ENCODE measurements around the gene SDC3. TPM values are rescaled to one million over a fixed set of nuclear protein-coding genes. Genes with fewer than 3 reads are reported as not detected.

The SDC3 gene
- total and polyA plus RNA-seq, 8 donors, result 29.8 to 65.2 (median 46.0) TPM

DNA sequence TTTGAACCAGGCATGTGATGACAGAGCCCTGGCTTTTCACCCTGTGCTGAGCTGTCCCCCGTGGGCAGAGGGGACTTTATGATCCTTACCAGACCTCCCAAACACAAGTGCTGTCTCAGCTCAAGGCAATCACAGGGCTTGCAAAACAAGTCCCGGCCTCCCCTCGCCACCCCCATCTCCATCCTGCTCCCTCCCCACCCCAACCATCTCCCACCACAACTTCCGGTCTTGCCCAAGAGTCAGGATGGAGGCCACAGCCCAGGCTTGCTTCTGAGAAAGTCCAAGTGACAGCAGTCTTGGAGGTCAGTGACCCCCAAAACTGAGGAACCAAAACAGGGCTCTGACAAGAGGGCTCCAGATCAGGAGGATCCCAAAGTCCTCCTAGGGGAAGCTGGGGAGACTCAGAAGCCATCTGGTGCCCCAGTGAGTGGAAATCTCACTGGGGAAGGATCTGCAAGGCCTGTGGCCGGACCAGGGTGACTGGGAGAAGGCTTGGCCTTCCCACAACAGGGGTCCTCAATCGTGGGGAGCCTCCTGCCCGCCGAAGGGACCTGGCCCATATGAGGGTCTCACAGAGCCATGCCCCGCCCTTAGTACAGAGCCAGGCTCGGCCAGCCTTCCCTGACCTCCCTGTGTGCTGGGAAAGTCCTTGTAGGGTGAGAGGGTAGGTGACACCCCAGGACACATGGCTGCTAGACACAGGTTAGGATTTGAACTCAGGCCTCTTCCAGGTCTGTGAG lies 4.5 kb upstream of the SDC3 start:
- Histone ChIP-seq H3K36me3 (no peaks in the 10 kb centered on the region), H3K27ac (peak overlapping the region; percentile 26 to 49), H3K27me3 (peaks cover 0 to 28% of the 10 kb centered on the region in 2 donors), H3K9me3 (no peaks in the 10 kb centered on the region), H3K4me1 (peaks cover 6 to 44% of the 10 kb centered on the region in 2 donors), H3K4me3 (no peak overlapping the region)
- DNase-seq (peak in 2 of 4 donors; percentile 81 to 86), ATAC-seq (peak; percentile 30)
- intact Hi-C loops (cut with DNase I), result loop anchor here (5.0 to 10.0 kb wide), 3 partner anchors 108 to 131 kb away; no protein-coding TSS in a partner anchor
- no peak for TF ChIP-seq CTCF (IDR thresholded peaks at IDR 0.05)

DNA sequence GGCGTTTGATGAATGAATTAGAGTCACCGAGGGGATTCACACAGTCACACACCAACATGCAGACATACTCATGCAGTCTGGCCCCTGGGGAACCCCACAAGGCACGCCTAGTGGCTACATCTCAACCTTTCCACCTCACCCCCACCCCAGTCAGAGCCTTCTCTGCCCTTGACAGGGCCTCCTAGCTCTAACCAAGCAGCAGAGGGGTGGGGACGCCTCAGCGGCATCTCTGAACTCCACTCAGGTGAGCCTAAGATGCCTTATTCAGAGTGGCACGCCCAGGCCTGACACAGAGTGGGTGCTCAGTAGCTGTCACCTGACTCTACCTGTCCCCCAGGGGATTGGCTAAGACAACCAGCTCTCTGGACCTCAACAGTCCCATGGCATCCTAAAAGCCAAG lies 3.7 kb upstream of the SDC3 start:
- DNase-seq, result peak in 1 of 4 donors; percentile 50
- Histone ChIP-seq H3K27ac (no peak overlapping the region), H3K36me3 (no peaks in the 10 kb centered on the region), H3K4me1 (peaks cover 6 to 46% of the 10 kb centered on the region in 2 donors), H3K27me3 (peaks cover 0 to 37% of the 10 kb centered on the region in 2 donors), H3K9me3 (no peaks in the 10 kb centered on the region), H3K4me3 (no peak overlapping the region)
- intact Hi-C loops (cut with DNase I), result loop anchor here (5.0 to 10.0 kb wide), 3 partner anchors 107 to 130 kb away; no protein-coding TSS in a partner anchor
- TF ChIP-seq CTCF (IDR thresholded peaks at IDR 0.05), result no peak
- no peak for ATAC-seq

GRCh38 chr1:30911059-30911954 lies 2.7 kb upstream of the SDC3 start:
- Histone ChIP-seq H3K27me3 (peaks cover 0 to 46% of the 10 kb centered on the region in 2 donors), H3K9me3 (no peaks in the 10 kb centered on the region), H3K27ac (no peak overlapping the region), H3K4me3 (no peak overlapping the region), H3K4me1 (peaks cover 6 to 55% of the 10 kb centered on the region in 2 donors), H3K36me3 (no peaks in the 10 kb centered on the region)
- ATAC-seq, result peak; percentile 83
- DNase-seq, result peak; percentile 82 to 91 (median 88)
- intact Hi-C loops (cut with DNase I), result loop anchor here (5.0 to 10.0 kb wide), 3 partner anchors 107 to 129 kb away; no protein-coding TSS in a partner anchor
- peak; percentile 71 to 87 for TF ChIP-seq CTCF (IDR thresholded peaks at IDR 0.05)

- H3K4me1 ChIP-seq, result peaks cover 6 to 55% of the 10 kb centered on the region in 2 donors
- intact Hi-C loops (cut with DNase I), result loop anchor here (5.0 to 10.0 kb wide), 3 partner anchors 105 to 127 kb away; no protein-coding TSS in a partner anchor
- peak overlapping the region in 1 of 2 donors; percentile 13 for H3K27ac ChIP-seq
Observed at GRCh38 chr1:30909365-30910068, 959 bp upstream of the SDC3 start.

More at GRCh38 chr1:30909365-30910068, 959 bp upstream of the SDC3 start:
- Histone ChIP-seq H3K9me3 (no peaks in the 10 kb centered on the region), H3K36me3 (no peaks in the 10 kb centered on the region), H3K4me3 (peak overlapping the region; percentile 33 to 39), H3K27me3 (peaks cover 0 to 50% of the 10 kb centered on the region in 2 donors)
- DNase-seq (peak in 1 of 4 donors; percentile 17), ATAC-seq (no peak)
- no peak for TF ChIP-seq CTCF (IDR thresholded peaks at IDR 0.05)
